Lung (tissue), 12 donors: Measurements from ENCODE around the gene LAMP2. TPM values are rescaled to one million over a fixed set of nuclear protein-coding genes. Genes with fewer than 3 reads are reported as not detected.

Experiments used
- ATAC-seq: fragments of 200-7000 bp; cut with Tn5 transposase; one replicate; pipeline ENCODE4 v1.9.1; 2020; ENCODE audit warnings: moderate number of reproducible peaks; ENCODE audit not compliant: insufficient read depth, low FRiP score
- DNase-seq, 3 donors: peaks; one replicate each; pipeline ENCODE4 v3.0.0-alpha.2; 2013 to 2017
- H3K27ac ChIP-seq, 2 donors: one replicate each; pipeline ENCODE4 v1.5.1; 2013; ENCODE audit warnings: mild to moderate bottlenecking in 2 of 2, moderate library complexity in 2 of 2, control low read depth in 1 of 2, inconsistent platforms in 1 of 2, low read depth in 1 of 2, low read length in 1 of 2
- H3K27me3 ChIP-seq, 3 donors: one replicate each; pipeline ENCODE4 v1.5.1; 2013; ENCODE audit warnings: low read length in 2 of 3; ENCODE audit not compliant: control insufficient read depth in 3 of 3, insufficient read depth in 3 of 3
- H3K36me3 ChIP-seq, 4 donors: one replicate each; pipeline ENCODE4 v1.5.1; 2013; ENCODE audit warnings: low read length in 4 of 4, mild to moderate bottlenecking in 1 of 4, moderate library complexity in 1 of 4; ENCODE audit not compliant: control insufficient read depth in 4 of 4, insufficient read depth in 4 of 4
- H3K4me1 ChIP-seq, 5 donors: one replicate each; pipeline ENCODE4 v1.5.1; 2013; ENCODE audit warnings: low read length in 5 of 5, mild to moderate bottlenecking in 2 of 5, moderate library complexity in 1 of 5; ENCODE audit not compliant: control insufficient read depth in 5 of 5, insufficient read depth in 5 of 5
- H3K4me3 ChIP-seq: one replicate; pipeline ENCODE4 v1.5.1; 2013; ENCODE audit warnings: mild to moderate bottlenecking, control low read depth, moderate library complexity
- H3K9ac ChIP-seq, 2 donors: one replicate each; pipeline ENCODE4 v1.5.1; 2013; ENCODE audit warnings: low read length in 2 of 2, control low read depth in 1 of 2; ENCODE audit not compliant: insufficient read depth in 1 of 2
- H3K9me3 ChIP-seq, 4 donors: one replicate each; pipeline ENCODE4 v1.5.1; 2013; ENCODE audit warnings: low read length in 3 of 4, mild to moderate bottlenecking in 1 of 4, moderate library complexity in 1 of 4; ENCODE audit not compliant: control insufficient read depth in 4 of 4, insufficient read depth in 3 of 4
- CTCF ChIP-seq: IDR thresholded peaks from 2 replicates; pipeline ENCODE4 v1.5.1; 2012; ENCODE audit warnings: mild to moderate bottlenecking; ENCODE audit errors: control extremely low read depth, extremely low read depth
- WGBS, 2 donors: extraction: QIAGEN DNeasy Blood & Tissue Kit; methylation state at CpG; one replicate each; pipeline ENCODE4 v1.1.7; 2013; 5-methylcytosine and 5-hydroxymethylcytosine counted together
- polyA plus RNA-seq, 2 donors: library from polyadenylated mRNA; stranded (reverse); fragments of 200-250 nt; gene quantifications; one replicate each; pipeline ENCODE4 v1.2.1, GENCODE V29; 2013
- total RNA-seq, 2 donors: library from RNA; depleted of rRNA in 1 of 2; stranded (reverse); fragments of >200 nt in 1 of 2; gene quantifications; one replicate each; pipeline ENCODE4 v1.2.1, GENCODE V29; 2014 to 2021
- donor health status: control.
- donor health status: control.
- donor health status: Bipolar disorder and iron deficiency.
- donor health status: healthy.
- donor health status: DM: yes; HTN: yes; CAD: no.

LAMP2 gene
- total and polyA plus RNA-seq, 4 donors: 35.0 to 102 (median 98.6) TPM

GRCh38 chrX:120468479-120468824, 644 bp downstream of the LAMP2 start:
- WGBS, 2 donors: 0 to 29% methylated on average over 2 of the region's 2 CpGs
- no peak for ATAC-seq

GRCh38 chrX:120468071-120468470, 1.0 kb downstream of the LAMP2 start:
- H3K27ac ChIP-seq: peak overlapping the region; percentile 89 to 93
- peak overlapping the region; percentile 54 for H3K4me3 ChIP-seq
- H3K9me3 ChIP-seq: peaks cover 0 to 2% (median 0%) of the 10 kb centered on the region in 4 donors
- no peaks in the 10 kb centered on the region for H3K36me3 ChIP-seq
- peak overlapping the region; percentile 76 to 91 for H3K9ac ChIP-seq
- no peak for TF ChIP-seq CTCF
- no peak for ATAC-seq
- peaks cover 0 to 6% (median 4%) of the 10 kb centered on the region in 5 donors for H3K4me1 ChIP-seq
- 4 to 35% methylated on average over 4 of the region's 4 CpGs for WGBS, 2 donors
- no peak for DNase-seq
- no peaks in the 10 kb centered on the region for H3K27me3 ChIP-seq

More at GRCh38 chrX:120468479-120468824, 644 bp downstream of the LAMP2 start:
- H3K4me1 ChIP-seq: peaks cover 0 to 6% (median 4%) of the 10 kb centered on the region in 5 donors
- no peaks in the 10 kb centered on the region for H3K27me3 ChIP-seq
- peak overlapping the region; percentile 54 for H3K4me3 ChIP-seq
- H3K27ac ChIP-seq: peak overlapping the region; percentile 89 to 93
- peak overlapping the region; percentile 76 to 91 for H3K9ac ChIP-seq
- no peak for TF ChIP-seq CTCF
- H3K9me3 ChIP-seq: peaks cover 0 to 2% (median 0%) of the 10 kb centered on the region in 4 donors
- no peak for DNase-seq
- no peaks in the 10 kb centered on the region for H3K36me3 ChIP-seq

GRCh38 chrX:120464411-120464810, 4.7 kb downstream of the LAMP2 start:
- Histone ChIP-seq H3K36me3 (no peaks in the 10 kb centered on the region), H3K9ac (no peak overlapping the region), H3K27me3 (no peaks in the 10 kb centered on the region), H3K4me1 (peaks cover 0 to 6% (median 4%) of the 10 kb centered on the region in 5 donors), H3K4me3 (no peak overlapping the region), H3K9me3 (peaks cover 0 to 2% (median 0%) of the 10 kb centered on the region in 4 donors), H3K27ac (no peak overlapping the region)
- no peak for TF ChIP-seq CTCF
- DNase-seq (no peak), ATAC-seq (no peak)
- 40 to 73% methylated on average over 4 of the region's 4 CpGs for WGBS, 2 donors

GRCh38 chrX:120463241-120463640, 5.9 kb downstream of the LAMP2 start:
- no peaks in the 10 kb centered on the region for H3K36me3 ChIP-seq
- H3K27me3 ChIP-seq: no peaks in the 10 kb centered on the region
- peaks cover 0 to 6% (median 3%) of the 10 kb centered on the region in 5 donors for H3K4me1 ChIP-seq
- no peak overlapping the region for H3K27ac ChIP-seq
- no peak overlapping the region for H3K9ac ChIP-seq
- H3K9me3 ChIP-seq: no peaks in the 10 kb centered on the region
- H3K4me3 ChIP-seq: no peak overlapping the region
- DNase-seq (peak; percentile 22 to 87 (median 70)), ATAC-seq (no peak)
- WGBS, 2 donors: 55 to 59% methylated on average over 1 of the region's 1 CpG
- TF ChIP-seq CTCF: no peak
